Esophagus muscularis mucosa (tissue), 4 donors: Measurements from ENCODE around the gene CSNK1D.

Source experiments
- CTCF ChIP-seq, 3 experiments: fragments of 200-600 bp in 2 of 3; fragments of 450-650 bp in 1 of 3; sonication (generic) in 2 of 3; IDR thresholded peaks; one replicate each; pipeline ENCODE4 v1.5.1; 2017 to 2019; ENCODE audit warnings: antibody characterized with exemption in 3 of 3, mild to moderate bottlenecking in 2 of 3, moderate library complexity in 1 of 3
- EP300 ChIP-seq: sonication (generic); formaldehyde crosslinking; IDR thresholded peaks from one replicate; pipeline ENCODE4 v1.6.1; 2017; ENCODE audit warnings: antibody characterized with exemption
- POLR2A ChIP-seq: fragments of 450-650 bp; IDR thresholded peaks from one replicate; pipeline ENCODE4 v1.6.1; 2017; ENCODE audit warnings: antibody characterized with exemption, moderate library complexity, mild to moderate bottlenecking, low read depth
- POLR2AphosphoS5 ChIP-seq, 2 donors: sonication (generic); formaldehyde crosslinking; IDR thresholded peaks; one replicate each; pipeline ENCODE4 v1.6.1; 2017; ENCODE audit warnings: antibody characterized with exemption in 2 of 2

- TF ChIP-seq POLR2AphosphoS5 (IDR thresholded peaks at IDR 0.05): no peak
- no peak for TF ChIP-seq CTCF (IDR thresholded peaks at IDR 0.05)
- no peak for TF ChIP-seq EP300
- TF ChIP-seq POLR2A: no peak
Observed at GRCh38 chr17:82235775-82236141, 37.7 kb downstream of the CSNK1D start.
